HepG2 (cell line): Measurements from ENCODE around the gene COL4A6. TPM values are rescaled to one million over a fixed set of nuclear protein-coding genes. Genes with fewer than 3 reads are reported as not detected.

Experiments
- ATAC-seq: fragments of 200-7000 bp; cut with Tn5 transposase; 3 replicates; pipeline ENCODE4 v1.9.1; 2020; ENCODE audit warnings: mild to moderate bottlenecking, moderate library complexity
- BruUV-seq: library from RNA; stranded (reverse); fragments of 400-500 nt; replicated peaks from 2 replicates; lab custom pipeline; 2021; lab: Mats Ljungman, UMichigan
- CTCF ChIA-PET: fragments of 300-600 bp; formaldehyde crosslinking; extraction: SDS; loops from one replicate; lab custom pipeline; 2021; ENCODE audit warnings: low total read pairs, inconsistent platforms, low intra/inter-chr PET ratio; lab: Yijun Ruan, JAX
- POLR2A ChIA-PET: fragments of 350-600 bp; sonication (Branson Sonifier 250); formaldehyde crosslinking; loops from one replicate; lab custom pipeline; 2020; ENCODE audit warnings: antibody characterized with exemption, inconsistent platforms; lab: Yijun Ruan, JAX
- DNase-seq: peaks from one replicate; pipeline ENCODE4 v3.0.0-alpha.2; 2015; ENCODE audit warnings: low spot score
- FAIRE-seq: peaks from 3 replicates; lab custom pipeline; 2011; peaks lifted over from hg19 to GRCh38; lab: Jason Lieb, UNC
- H2AFZ ChIP-seq: one replicate; pipeline ENCODE4 v1.6.1; 2011; ENCODE audit warnings: low read length, inconsistent platforms
- H3K27ac ChIP-seq: fragments of 300-600 bp; 3 replicates; pipeline ENCODE4 v1.8.0; 2011; ENCODE audit warnings: mixed run types, mild to moderate bottlenecking, mixed read lengths, low read length, inconsistent platforms; ENCODE audit not compliant: insufficient read depth; ENCODE audit errors: extremely low read length
- H3K27me3 ChIP-seq, 2 experiments: fragments of 200-600 bp in 1 of 2; 2 replicates in 1 of 2; 3 replicates in 1 of 2; pipeline versions ENCODE4 v1.6.0 to v1.8.0; 2011; ENCODE audit warnings: low read length in 2 of 2, mild to moderate bottlenecking in 2 of 2, moderate library complexity in 2 of 2, inconsistent platforms in 1 of 2; ENCODE audit not compliant: insufficient read depth in 2 of 2, control insufficient read depth in 1 of 2
- H3K36me3 ChIP-seq, 2 experiments: fragments of 200-600 bp in 1 of 2; replicated peaks in 1 of 2; 2 replicates in 1 of 2; 3 replicates in 1 of 2; pipeline versions ENCODE4 v1.5.1 to v1.8.0; 2011; ENCODE audit warnings: low read length in 2 of 2, inconsistent platforms in 1 of 2; ENCODE audit not compliant: insufficient read depth in 2 of 2, control insufficient read depth in 1 of 2
- H3K4me1 ChIP-seq: 2 replicates; pipeline ENCODE4 v1.5.1; 2012; ENCODE audit warnings: low read length, inconsistent platforms; ENCODE audit not compliant: insufficient read depth
- H3K4me2 ChIP-seq: 2 replicates; pipeline ENCODE4 v1.6.0; 2011; ENCODE audit warnings: low read depth, low read length, inconsistent platforms
- H3K4me3 ChIP-seq, 3 experiments: fragments of 200-600 bp in 1 of 3; sonication (generic), shearing (Covaris generic) in 1 of 3; replicated peaks in 1 of 3; 2 replicates each; pipeline ENCODE4 v1.5.1; 2011 to 2016; ENCODE audit warnings: low read length in 3 of 3, inconsistent platforms in 2 of 3, low read depth in 2 of 3, mild to moderate bottlenecking in 2 of 3, control low read depth in 1 of 3, mixed read lengths in 1 of 3; ENCODE audit not compliant: insufficient read depth in 1 of 3
- H3K79me2 ChIP-seq: one replicate; pipeline ENCODE4 v1.6.1; 2011; ENCODE audit warnings: low read length, inconsistent platforms; ENCODE audit not compliant: insufficient read depth
- H3K9ac ChIP-seq: 2 replicates; pipeline ENCODE4 v1.6.0; 2011; ENCODE audit warnings: mild to moderate bottlenecking, low read depth, low read length, inconsistent platforms; ENCODE audit not compliant: insufficient read depth
- H3K9me3 ChIP-seq: 2 replicates; pipeline ENCODE4 v1.5.1; 2012; ENCODE audit warnings: mild to moderate bottlenecking, low read length
- H4K20me1 ChIP-seq: 2 replicates; pipeline ENCODE4 v1.6.0; 2011; ENCODE audit warnings: inconsistent platforms, mild to moderate bottlenecking, low read length, moderate library complexity; ENCODE audit not compliant: insufficient read depth
- CHD4 ChIP-seq: fragments of 200-600 bp; sonication (generic); IDR thresholded peaks from 2 replicates; pipeline ENCODE4 v1.7.0; 2017; ENCODE audit warnings: mild to moderate bottlenecking, low read length, borderline replicate concordance
- FOXM1 ChIP-seq: sonication (generic); formaldehyde crosslinking; IDR thresholded peaks from 2 replicates; pipeline ENCODE4 v1.5.0; 2020; ENCODE audit warnings: missing genetic modification reagents
- HDAC6 ChIP-seq: fragments of 200-600 bp; sonication (generic); IDR thresholded peaks from 2 replicates; pipeline ENCODE4 v1.7.0; 2017; ENCODE audit warnings: mild to moderate bottlenecking, antibody characterized with exemption, low read length, low read depth
- JDP2 ChIP-seq: sonication (generic); formaldehyde crosslinking; IDR thresholded peaks from 2 replicates; pipeline ENCODE4 v1.8.1; 2022; ENCODE audit warnings: missing genetic modification reagents, borderline replicate concordance
- RFX3 ChIP-seq: IDR thresholded peaks from 2 replicates; pipeline ENCODE4 v1.6.1; 2016; ENCODE audit warnings: missing biosample characterization, missing genetic modification reagents
- ZBTB20 ChIP-seq: sonication (generic); formaldehyde crosslinking; IDR thresholded peaks from 2 replicates; pipeline ENCODE4 v1.8.1; 2023; ENCODE audit warnings: missing genetic modification reagents, low read depth, mild to moderate bottlenecking, borderline replicate concordance
- ZBTB38 ChIP-seq: sonication (generic); formaldehyde crosslinking; IDR thresholded peaks from 2 replicates; pipeline ENCODE4 v1.5.1; 2020; ENCODE audit warnings: mild to moderate bottlenecking, missing genetic modification reagents
- ZNF552 ChIP-seq: sonication (generic); formaldehyde crosslinking; IDR thresholded peaks from 2 replicates; pipeline ENCODE4 v1.9.0; 2022; ENCODE audit warnings: missing genetic modification reagents, mild to moderate bottlenecking, borderline replicate concordance
- ZNF850 ChIP-seq: sonication (generic); formaldehyde crosslinking; conservative IDR thresholded peaks from 2 replicates; pipeline ENCODE4 v1.9.0; 2021; ENCODE audit warnings: mild to moderate bottlenecking, missing genetic modification reagents
- WGBS: methylation state at CpG from one replicate; pipeline ENCODE4 v1.1.6; 2017; ENCODE audit warnings: low lambda C conversion rate; 5-methylcytosine and 5-hydroxymethylcytosine counted together
- in situ Hi-C: cut with HindIII; loops from 2 replicates; pipeline ENCODE4 v1.10.0; 2017; ENCODE audit warnings: low pct_unique_long_range_greater_than_20kb; ENCODE audit not compliant: extremely low pct_ligation_motif_present
- intact Hi-C: fragments of 100-400 bp; cut with micrococcal nuclease; formaldehyde crosslinking; loops from one replicate; pipeline ENCODE4 v1.10.0; 2022; ENCODE audit not compliant: unreplicated experiment
- polyA plus RNA-seq, 8 experiments: library from polyadenylated mRNA; depleted of rRNA in 3 of 8; stranded (reverse) in 7 of 8; unstranded in 1 of 8; fragments of >200 nt; fragmentation: Illumina TruSeq in 4 of 8; extraction: Trizol in 4 of 8; gene quantifications; 2 replicates each; pipeline versions ENCODE4 v1.2.1 to v1.2.3, GENCODE V29; 2011 to 2016; ENCODE audit warnings: low read depth in 4 of 8, missing spikeins in 1 of 8, mixed read lengths in 1 of 8; ENCODE audit not compliant: insufficient read depth in 1 of 8
- total RNA-seq, 5 experiments: library from RNA; depleted of rRNA; stranded (reverse); fragments of >200 nt; fragmentation: Illumina TruSeq; extraction: Trizol; gene quantifications; 2 replicates each; pipeline ENCODE4 v1.2.3, GENCODE V29; 2016; ENCODE audit warnings: low read depth in 1 of 5
- TF ChIP-seq, protein P1 (sequence below): sonication (generic); formaldehyde crosslinking; IDR thresholded peaks from 2 replicates; pipeline ENCODE4 v1.8.1; 2022; ENCODE audit warnings: low read depth, mild to moderate bottlenecking, missing genetic modification reagents
- TF ChIP-seq, protein P2 (sequence below): sonication (generic); formaldehyde crosslinking; IDR thresholded peaks from 2 replicates; pipeline ENCODE4 v1.4.0; 2020; ENCODE audit warnings: missing genetic modification reagents, borderline replicate concordance

The COL4A6 gene
- total and polyA plus RNA-seq, 2 of the 13 experiments (the other 11 are each of a cell fraction or from before 2014, with no cell fraction given) = 4.5 to 8.2 TPM

DNA sequence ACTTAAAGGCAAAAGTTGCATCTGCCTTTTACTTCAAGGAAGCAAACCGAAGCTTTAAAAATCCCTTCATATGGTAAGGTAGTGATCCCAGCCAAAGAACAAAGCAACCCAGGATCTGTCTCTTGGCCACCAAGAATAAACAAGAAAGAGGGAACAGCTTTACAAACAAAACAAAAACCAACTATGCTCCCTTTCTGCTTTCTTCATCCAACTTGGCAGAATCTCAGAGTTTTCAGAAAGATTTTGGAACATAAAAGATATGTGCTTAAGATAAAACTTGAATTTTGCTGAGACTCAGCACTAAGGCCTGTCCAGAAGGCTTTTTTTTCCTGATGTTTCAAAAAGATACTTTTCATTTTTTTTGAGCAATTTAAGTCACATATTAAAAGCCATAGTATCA is 94.0 kb downstream of the COL4A6 start:
- H3K9me3 ChIP-seq = no peaks in the 10 kb centered on the region
- no peak overlapping the region for H2AFZ ChIP-seq
- H3K27ac ChIP-seq = no peak overlapping the region
- TF ChIP-seq FOXM1 (CRISPR knock-in tag) (no peak), ZBTB20 (no peak), HDAC6 (no peak), ZBTB38 (no peak), CHD4 (no peak), ZNF850 (no peak), ZNF552 (CRISPR knock-in tag) (no peak), JDP2 (CRISPR knock-in tag) (no peak), RFX3 (no peak)
- TF ChIP-seq, protein P1, sequence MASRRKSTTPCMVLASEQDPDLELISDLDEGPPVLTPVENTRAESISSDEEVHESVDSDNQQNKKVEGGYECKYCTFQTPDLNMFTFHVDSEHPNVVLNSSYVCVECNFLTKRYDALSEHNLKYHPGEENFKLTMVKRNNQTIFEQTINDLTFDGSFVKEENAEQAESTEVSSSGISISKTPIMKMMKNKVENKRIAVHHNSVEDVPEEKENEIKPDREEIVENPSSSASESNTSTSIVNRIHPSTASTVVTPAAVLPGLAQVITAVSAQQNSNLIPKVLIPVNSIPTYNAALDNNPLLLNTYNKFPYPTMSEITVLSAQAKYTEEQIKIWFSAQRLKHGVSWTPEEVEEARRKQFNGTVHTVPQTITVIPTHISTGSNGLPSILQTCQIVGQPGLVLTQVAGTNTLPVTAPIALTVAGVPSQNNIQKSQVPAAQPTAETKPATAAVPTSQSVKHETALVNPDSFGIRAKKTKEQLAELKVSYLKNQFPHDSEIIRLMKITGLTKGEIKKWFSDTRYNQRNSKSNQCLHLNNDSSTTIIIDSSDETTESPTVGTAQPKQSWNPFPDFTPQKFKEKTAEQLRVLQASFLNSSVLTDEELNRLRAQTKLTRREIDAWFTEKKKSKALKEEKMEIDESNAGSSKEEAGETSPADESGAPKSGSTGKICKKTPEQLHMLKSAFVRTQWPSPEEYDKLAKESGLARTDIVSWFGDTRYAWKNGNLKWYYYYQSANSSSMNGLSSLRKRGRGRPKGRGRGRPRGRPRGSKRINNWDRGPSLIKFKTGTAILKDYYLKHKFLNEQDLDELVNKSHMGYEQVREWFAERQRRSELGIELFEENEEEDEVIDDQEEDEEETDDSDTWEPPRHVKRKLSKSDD = no peak
- TF ChIP-seq, protein P2, sequence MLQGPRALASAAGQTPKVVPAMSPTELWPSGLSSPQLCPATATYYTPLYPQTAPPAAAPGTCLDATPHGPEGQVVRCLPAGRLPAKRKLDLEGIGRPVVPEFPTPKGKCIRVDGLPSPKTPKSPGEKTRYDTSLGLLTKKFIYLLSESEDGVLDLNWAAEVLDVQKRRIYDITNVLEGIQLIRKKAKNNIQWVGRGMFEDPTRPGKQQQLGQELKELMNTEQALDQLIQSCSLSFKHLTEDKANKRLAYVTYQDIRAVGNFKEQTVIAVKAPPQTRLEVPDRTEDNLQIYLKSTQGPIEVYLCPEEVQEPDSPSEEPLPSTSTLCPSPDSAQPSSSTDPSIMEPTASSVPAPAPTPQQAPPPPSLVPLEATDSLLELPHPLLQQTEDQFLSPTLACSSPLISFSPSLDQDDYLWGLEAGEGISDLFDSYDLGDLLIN (CRISPR knock-in tag) = no peak
- no peak for DNase-seq
- H4K20me1 ChIP-seq = no peaks in the 10 kb centered on the region
- no TSS peak for BruUV-seq
- H3K4me3 ChIP-seq = no peak overlapping the region
- POLR2A ChIA-PET = no interaction called here
- no peaks in the 10 kb centered on the region for H3K79me2 ChIP-seq
- H3K36me3 ChIP-seq = no peaks in the 10 kb centered on the region
- no peak for ATAC-seq
- in situ Hi-C loops (no loop called here), intact Hi-C loops (no loop called here)
- FAIRE-seq = no peak
- H3K27me3 ChIP-seq = no peaks in the 10 kb centered on the region
- no peak overlapping the region for H3K9ac ChIP-seq
- CTCF ChIA-PET = no interaction called here
- H3K4me2 ChIP-seq = no peak overlapping the region
- 92% methylated on average over 1 of the region's 1 CpG for WGBS
- no peaks in the 10 kb centered on the region for H3K4me1 ChIP-seq
